GM12878 (cell line): Measurements from ENCODE around the gene EIF1AX. TPM values are rescaled to one million over a fixed set of nuclear protein-coding genes. Genes with fewer than 3 reads are reported as not detected.

Source experiments
- CHD2 ChIP-seq: IDR thresholded peaks from 2 replicates; pipeline ENCODE4 v1.6.1; 2011; ENCODE audit warnings: low read depth, low read length, improper control_type of control experiment, borderline replicate concordance
- CREM ChIP-seq: IDR thresholded peaks from 2 replicates; pipeline ENCODE4 v1.6.1; 2014; ENCODE audit warnings: antibody characterized with exemption, low read depth
- EZH2 ChIP-seq: IDR thresholded peaks from 2 replicates; pipeline ENCODE4 v1.6.1; 2012; ENCODE audit warnings: low read depth, mild to moderate bottlenecking, control low read depth, inconsistent platforms, low read length, borderline replicate concordance; ENCODE audit not compliant: control insufficient read depth
- KAT2A ChIP-seq: conservative IDR thresholded peaks from 2 replicates; pipeline ENCODE4 v1.6.1; 2011; ENCODE audit warnings: low read depth, low read length; ENCODE audit not compliant: control insufficient read depth
- MTA3 ChIP-seq: IDR thresholded peaks from 2 replicates; pipeline ENCODE4 v1.6.1; 2012; ENCODE audit warnings: low read length, inconsistent platforms, borderline replicate concordance
- RFX5 ChIP-seq: IDR thresholded peaks from 2 replicates; pipeline ENCODE4 v1.6.1; 2011; ENCODE audit warnings: low read depth, low read length, improper control_type of control experiment
- SMAD5 ChIP-seq: IDR thresholded peaks from 2 replicates; pipeline ENCODE4 v1.6.1; 2016; ENCODE audit warnings: antibody characterized with exemption, low read depth
- YBX1 ChIP-seq: fragments of 450-650 bp; IDR thresholded peaks from 2 replicates; pipeline ENCODE4 v1.6.1; 2016; ENCODE audit warnings: antibody characterized with exemption
- YY1 ChIP-seq: IDR thresholded peaks from 2 replicates; pipeline ENCODE4 v1.6.1; 2011; ENCODE audit warnings: low read depth, mild to moderate bottlenecking, low read length
- polyA plus RNA-seq, 11 experiments: library from polyadenylated mRNA; depleted of rRNA in 4 of 11; unstranded in 6 of 11; stranded (reverse) in 5 of 11; fragments of >200 nt; fragmentation: Nextera tagmentation in 4 of 11; fragmentation: Illumina TruSeq in 1 of 11; extraction: Ambion mirVana in 4 of 11; extraction: Trizol in 1 of 11; gene quantifications; 1 replicate in 1 of 11; 2 replicates in 10 of 11; pipeline versions ENCODE4 v1.2.1 to v1.2.3, GENCODE V29; 2011 to 2016; ENCODE audit warnings: inconsistent platforms in 2 of 11, missing spikeins in 2 of 11, low read depth in 1 of 11
- total RNA-seq, 4 experiments: library from RNA; depleted of rRNA in 3 of 4; stranded (reverse); fragments of >200 nt in 3 of 4; fragmentation: Illumina TruSeq in 1 of 4; extraction: Trizol in 1 of 4; gene quantifications; 2 replicates each; pipeline versions ENCODE4 v1.2.1 to v1.2.3, GENCODE V29; 2013 to 2021
- TF ChIP-seq, protein P1 (sequence below): IDR thresholded peaks from 2 replicates; pipeline ENCODE4 v1.6.1; 2012; ENCODE audit warnings: mild to moderate bottlenecking, low read depth, low read length
- TF ChIP-seq, protein P2 (sequence below): fragments of 450-650 bp; formaldehyde crosslinking; IDR thresholded peaks from 2 replicates; pipeline ENCODE4 v1.5.0; 2022; ENCODE audit warnings: mild to moderate bottlenecking, missing genetic modification characterization
- TF ChIP-seq, protein P3 (sequence below): fragments of 450-650 bp; IDR thresholded peaks from 2 replicates; pipeline ENCODE4 v1.6.1; 2016; ENCODE audit warnings: mild to moderate bottlenecking
- TF ChIP-seq, protein P4 (sequence below): fragments of 450-650 bp; IDR thresholded peaks from 2 replicates; pipeline ENCODE4 v1.6.1; 2016; ENCODE audit warnings: mild to moderate bottlenecking
- TF ChIP-seq, protein P5 (sequence below): fragments of 450-650 bp; IDR thresholded peaks from 2 replicates; pipeline ENCODE4 v1.6.1; 2017; ENCODE audit warnings: mild to moderate bottlenecking, moderate library complexity

The EIF1AX gene
- total and polyA plus RNA-seq, 10 of the 15 experiments (the other 5 are each of a cell fraction or from before 2014, with no cell fraction given) = 51.2 to 251 (median 86.6) TPM

DNA sequence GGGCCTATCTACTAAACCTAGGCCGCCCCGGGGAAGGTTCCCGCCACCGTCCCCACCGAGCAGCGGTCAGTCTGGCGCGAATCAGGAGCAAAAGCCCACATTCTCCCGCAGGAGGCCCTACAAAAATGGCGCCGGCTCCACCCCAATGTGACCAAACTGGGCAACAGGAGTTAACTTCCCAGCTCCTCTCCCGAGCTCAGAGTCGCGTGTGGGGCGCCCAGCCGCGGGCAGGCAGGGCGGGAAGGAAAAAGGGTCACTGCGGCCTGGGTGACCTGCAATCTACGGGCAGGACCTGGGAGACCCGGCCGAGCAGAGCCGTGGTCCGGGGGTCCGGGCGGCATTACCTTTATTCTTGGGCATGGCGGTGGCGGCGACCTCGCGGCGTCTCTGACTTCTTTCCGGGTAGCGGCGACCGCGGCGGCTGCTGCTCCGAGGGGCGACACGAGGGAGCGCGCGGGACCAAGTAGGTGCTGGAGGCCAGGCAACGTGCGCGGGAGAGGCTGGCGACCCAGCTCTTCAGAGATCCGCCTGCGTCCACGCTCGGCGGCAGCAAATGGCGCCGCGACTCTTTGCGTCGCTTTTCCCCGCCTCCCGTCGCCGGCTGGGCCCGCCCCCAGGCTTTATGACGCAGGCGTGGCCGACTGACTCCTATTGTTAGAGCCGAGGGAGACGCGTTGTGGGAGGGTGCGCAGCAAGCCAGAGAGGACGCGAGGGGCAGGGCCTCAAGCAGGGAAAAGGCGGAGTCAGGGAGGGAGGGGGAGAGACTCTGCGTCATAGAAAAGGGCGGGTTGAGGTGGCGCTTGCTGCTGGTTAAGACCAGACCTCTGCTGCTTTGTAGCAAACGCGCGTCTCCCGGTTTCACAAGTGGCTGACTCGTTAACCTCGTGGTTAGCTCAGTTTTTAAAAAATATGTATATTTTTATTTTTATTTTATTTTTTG lies at the start of gene EIF1AX (continued):
- TF ChIP-seq, protein P1, sequence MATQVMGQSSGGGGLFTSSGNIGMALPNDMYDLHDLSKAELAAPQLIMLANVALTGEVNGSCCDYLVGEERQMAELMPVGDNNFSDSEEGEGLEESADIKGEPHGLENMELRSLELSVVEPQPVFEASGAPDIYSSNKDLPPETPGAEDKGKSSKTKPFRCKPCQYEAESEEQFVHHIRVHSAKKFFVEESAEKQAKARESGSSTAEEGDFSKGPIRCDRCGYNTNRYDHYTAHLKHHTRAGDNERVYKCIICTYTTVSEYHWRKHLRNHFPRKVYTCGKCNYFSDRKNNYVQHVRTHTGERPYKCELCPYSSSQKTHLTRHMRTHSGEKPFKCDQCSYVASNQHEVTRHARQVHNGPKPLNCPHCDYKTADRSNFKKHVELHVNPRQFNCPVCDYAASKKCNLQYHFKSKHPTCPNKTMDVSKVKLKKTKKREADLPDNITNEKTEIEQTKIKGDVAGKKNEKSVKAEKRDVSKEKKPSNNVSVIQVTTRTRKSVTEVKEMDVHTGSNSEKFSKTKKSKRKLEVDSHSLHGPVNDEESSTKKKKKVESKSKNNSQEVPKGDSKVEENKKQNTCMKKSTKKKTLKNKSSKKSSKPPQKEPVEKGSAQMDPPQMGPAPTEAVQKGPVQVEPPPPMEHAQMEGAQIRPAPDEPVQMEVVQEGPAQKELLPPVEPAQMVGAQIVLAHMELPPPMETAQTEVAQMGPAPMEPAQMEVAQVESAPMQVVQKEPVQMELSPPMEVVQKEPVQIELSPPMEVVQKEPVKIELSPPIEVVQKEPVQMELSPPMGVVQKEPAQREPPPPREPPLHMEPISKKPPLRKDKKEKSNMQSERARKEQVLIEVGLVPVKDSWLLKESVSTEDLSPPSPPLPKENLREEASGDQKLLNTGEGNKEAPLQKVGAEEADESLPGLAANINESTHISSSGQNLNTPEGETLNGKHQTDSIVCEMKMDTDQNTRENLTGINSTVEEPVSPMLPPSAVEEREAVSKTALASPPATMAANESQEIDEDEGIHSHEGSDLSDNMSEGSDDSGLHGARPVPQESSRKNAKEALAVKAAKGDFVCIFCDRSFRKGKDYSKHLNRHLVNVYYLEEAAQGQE = no peak
- TF ChIP-seq, protein P2, sequence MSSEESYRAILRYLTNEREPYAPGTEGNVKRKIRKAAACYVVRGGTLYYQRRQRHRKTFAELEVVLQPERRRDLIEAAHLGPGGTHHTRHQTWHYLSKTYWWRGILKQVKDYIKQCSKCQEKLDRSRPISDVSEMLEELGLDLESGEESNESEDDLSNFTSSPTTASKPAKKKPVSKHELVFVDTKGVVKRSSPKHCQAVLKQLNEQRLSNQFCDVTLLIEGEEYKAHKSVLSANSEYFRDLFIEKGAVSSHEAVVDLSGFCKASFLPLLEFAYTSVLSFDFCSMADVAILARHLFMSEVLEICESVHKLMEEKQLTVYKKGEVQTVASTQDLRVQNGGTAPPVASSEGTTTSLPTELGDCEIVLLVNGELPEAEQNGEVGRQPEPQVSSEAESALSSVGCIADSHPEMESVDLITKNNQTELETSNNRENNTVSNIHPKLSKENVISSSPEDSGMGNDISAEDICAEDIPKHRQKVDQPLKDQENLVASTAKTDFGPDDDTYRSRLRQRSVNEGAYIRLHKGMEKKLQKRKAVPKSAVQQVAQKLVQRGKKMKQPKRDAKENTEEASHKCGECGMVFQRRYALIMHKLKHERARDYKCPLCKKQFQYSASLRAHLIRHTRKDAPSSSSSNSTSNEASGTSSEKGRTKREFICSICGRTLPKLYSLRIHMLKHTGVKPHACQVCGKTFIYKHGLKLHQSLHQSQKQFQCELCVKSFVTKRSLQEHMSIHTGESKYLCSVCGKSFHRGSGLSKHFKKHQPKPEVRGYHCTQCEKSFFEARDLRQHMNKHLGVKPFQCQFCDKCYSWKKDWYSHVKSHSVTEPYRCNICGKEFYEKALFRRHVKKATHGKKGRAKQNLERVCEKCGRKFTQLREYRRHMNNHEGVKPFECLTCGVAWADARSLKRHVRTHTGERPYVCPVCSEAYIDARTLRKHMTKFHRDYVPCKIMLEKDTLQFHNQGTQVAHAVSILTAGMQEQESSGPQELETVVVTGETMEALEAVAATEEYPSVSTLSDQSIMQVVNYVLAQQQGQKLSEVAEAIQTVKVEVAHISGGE (CRISPR knock-in tag) = no peak
- TF ChIP-seq YY1 = peak; percentile 94
- no peak for TF ChIP-seq RFX5
- TF ChIP-seq MTA3 = no peak
- TF ChIP-seq, protein P3, sequence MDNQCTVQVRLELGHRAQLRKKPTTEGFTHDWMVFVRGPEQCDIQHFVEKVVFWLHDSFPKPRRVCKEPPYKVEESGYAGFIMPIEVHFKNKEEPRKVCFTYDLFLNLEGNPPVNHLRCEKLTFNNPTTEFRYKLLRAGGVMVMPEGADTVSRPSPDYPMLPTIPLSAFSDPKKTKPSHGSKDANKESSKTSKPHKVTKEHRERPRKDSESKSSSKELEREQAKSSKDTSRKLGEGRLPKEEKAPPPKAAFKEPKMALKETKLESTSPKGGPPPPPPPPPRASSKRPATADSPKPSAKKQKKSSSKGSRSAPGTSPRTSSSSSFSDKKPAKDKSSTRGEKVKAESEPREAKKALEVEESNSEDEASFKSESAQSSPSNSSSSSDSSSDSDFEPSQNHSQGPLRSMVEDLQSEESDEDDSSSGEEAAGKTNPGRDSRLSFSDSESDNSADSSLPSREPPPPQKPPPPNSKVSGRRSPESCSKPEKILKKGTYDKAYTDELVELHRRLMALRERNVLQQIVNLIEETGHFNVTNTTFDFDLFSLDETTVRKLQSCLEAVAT = 0 out of 2 replicates have a peak, but pooled peaks have one; percentile 14
- no peak for TF ChIP-seq YBX1
- TF ChIP-seq, protein P4, sequence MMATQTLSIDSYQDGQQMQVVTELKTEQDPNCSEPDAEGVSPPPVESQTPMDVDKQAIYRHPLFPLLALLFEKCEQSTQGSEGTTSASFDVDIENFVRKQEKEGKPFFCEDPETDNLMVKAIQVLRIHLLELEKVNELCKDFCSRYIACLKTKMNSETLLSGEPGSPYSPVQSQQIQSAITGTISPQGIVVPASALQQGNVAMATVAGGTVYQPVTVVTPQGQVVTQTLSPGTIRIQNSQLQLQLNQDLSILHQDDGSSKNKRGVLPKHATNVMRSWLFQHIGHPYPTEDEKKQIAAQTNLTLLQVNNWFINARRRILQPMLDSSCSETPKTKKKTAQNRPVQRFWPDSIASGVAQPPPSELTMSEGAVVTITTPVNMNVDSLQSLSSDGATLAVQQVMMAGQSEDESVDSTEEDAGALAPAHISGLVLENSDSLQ = 0 out of 2 replicates have a peak, but pooled peaks have one; percentile 39
- no peak for TF ChIP-seq EZH2
- TF ChIP-seq CHD2 = no peak
- TF ChIP-seq SMAD5 = 0 out of 2 replicates have a peak, but pooled peaks have one; percentile 51
- TF ChIP-seq, protein P5, sequence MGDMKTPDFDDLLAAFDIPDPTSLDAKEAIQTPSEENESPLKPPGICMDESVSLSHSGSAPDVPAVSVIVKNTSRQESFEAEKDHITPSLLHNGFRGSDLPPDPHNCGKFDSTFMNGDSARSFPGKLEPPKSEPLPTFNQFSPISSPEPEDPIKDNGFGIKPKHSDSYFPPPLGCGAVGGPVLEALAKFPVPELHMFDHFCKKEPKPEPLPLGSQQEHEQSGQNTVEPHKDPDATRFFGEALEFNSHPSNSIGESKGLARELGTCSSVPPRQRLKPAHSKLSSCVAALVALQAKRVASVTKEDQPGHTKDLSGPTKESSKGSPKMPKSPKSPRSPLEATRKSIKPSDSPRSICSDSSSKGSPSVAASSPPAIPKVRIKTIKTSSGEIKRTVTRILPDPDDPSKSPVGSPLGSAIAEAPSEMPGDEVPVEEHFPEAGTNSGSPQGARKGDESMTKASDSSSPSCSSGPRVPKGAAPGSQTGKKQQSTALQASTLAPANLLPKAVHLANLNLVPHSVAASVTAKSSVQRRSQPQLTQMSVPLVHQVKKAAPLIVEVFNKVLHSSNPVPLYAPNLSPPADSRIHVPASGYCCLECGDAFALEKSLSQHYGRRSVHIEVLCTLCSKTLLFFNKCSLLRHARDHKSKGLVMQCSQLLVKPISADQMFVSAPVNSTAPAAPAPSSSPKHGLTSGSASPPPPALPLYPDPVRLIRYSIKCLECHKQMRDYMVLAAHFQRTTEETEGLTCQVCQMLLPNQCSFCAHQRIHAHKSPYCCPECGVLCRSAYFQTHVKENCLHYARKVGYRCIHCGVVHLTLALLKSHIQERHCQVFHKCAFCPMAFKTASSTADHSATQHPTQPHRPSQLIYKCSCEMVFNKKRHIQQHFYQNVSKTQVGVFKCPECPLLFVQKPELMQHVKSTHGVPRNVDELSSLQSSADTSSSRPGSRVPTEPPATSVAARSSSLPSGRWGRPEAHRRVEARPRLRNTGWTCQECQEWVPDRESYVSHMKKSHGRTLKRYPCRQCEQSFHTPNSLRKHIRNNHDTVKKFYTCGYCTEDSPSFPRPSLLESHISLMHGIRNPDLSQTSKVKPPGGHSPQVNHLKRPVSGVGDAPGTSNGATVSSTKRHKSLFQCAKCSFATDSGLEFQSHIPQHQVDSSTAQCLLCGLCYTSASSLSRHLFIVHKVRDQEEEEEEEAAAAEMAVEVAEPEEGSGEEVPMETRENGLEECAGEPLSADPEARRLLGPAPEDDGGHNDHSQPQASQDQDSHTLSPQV = no peak
- TF ChIP-seq CREM = peak; percentile 86
- TF ChIP-seq KAT2A = no peak
